Measurements from ENCODE around the gene IGLL1.
"Not testable (repeated sequence)": the region's sequence is repeated elsewhere in the genome, so short reads cannot be mapped to it uniquely, and the experiment has no call there.

The IGLL1 gene

GRCh38 chr22:23563111-23563510 is 17.0 kb downstream of the IGLL1 start:
- DNase-seq (ENCODE audit: low read depth in 2 of 2): no peak

GRCh38 chr22:23562186-23562585 is 17.9 kb downstream of the IGLL1 start:
- no peak for DNase-seq (ENCODE audit: low read depth in 2 of 2)

GRCh38 chr22:23561025-23561510 is 19.0 kb downstream of the IGLL1 start:
- not testable (repeated sequence) for DNase-seq (ENCODE audit: low read depth in 2 of 2)

- DNase-seq (ENCODE audit: low read depth in 2 of 2): not testable (repeated sequence)
These were observed 19.9 kb downstream of the IGLL1 start for GRCh38 chr22:23560215-23560614.

- no peak for DNase-seq (ENCODE audit: low read depth in 2 of 2)
These were observed 22.6 kb downstream of the IGLL1 start for GRCh38 chr22:23557467-23557866.

- DNase-seq (ENCODE audit: low read depth in 2 of 2): no peak
These were observed 23.1 kb downstream of the IGLL1 start for GRCh38 chr22:23557036-23557435.

GRCh38 chr22:23556026-23556620 is 24.0 kb downstream of the IGLL1 start:
- DNase-seq (ENCODE audit: low read depth in 2 of 2): no peak

GRCh38 chr22:23555118-23555517 is 25.0 kb downstream of the IGLL1 start:
- DNase-seq (ENCODE audit: low read depth in 2 of 2): no peak

GRCh38 chr22:23553924-23554870 is 25.9 kb downstream of the IGLL1 start:
- DNase-seq (ENCODE audit: low read depth in 2 of 2): no peak

GRCh38 chr22:23553438-23553837 is 26.7 kb downstream of the IGLL1 start:
- no peak for DNase-seq (ENCODE audit: low read depth in 2 of 2)

GRCh38 chr22:23552573-23552972 is 27.5 kb downstream of the IGLL1 start:
- no peak for DNase-seq (ENCODE audit: low read depth in 2 of 2)

GRCh38 chr22:23551385-23551784 is 28.7 kb downstream of the IGLL1 start:
- no peak for DNase-seq (ENCODE audit: low read depth in 2 of 2)

GRCh38 chr22:23550049-23550650 is 29.9 kb downstream of the IGLL1 start:
- no peak for DNase-seq (ENCODE audit: low read depth in 2 of 2)

GRCh38 chr22:23549198-23549595 is 30.9 kb downstream of the IGLL1 start:
- DNase-seq (ENCODE audit: low read depth in 2 of 2): no peak

- no peak for DNase-seq (ENCODE audit: low read depth in 2 of 2)
These were observed 31.4 kb downstream of the IGLL1 start for GRCh38 chr22:23548501-23549197.

- DNase-seq (ENCODE audit: low read depth in 2 of 2): no peak
These were observed 32.1 kb downstream of the IGLL1 start for GRCh38 chr22:23547818-23548500.

- not testable (repeated sequence) for DNase-seq (ENCODE audit: low read depth in 2 of 2)
These were observed 32.7 kb downstream of the IGLL1 start for GRCh38 chr22:23547382-23547781.

GRCh38 chr22:23544852-23545251 is 35.2 kb downstream of the IGLL1 start:
- DNase-seq (ENCODE audit: low read depth in 2 of 2): no peak

- DNase-seq (ENCODE audit: low read depth in 2 of 2): not testable (repeated sequence)
These were observed 36.5 kb downstream of the IGLL1 start for GRCh38 chr22:23543506-23544000.

- no peak for DNase-seq (ENCODE audit: low read depth in 2 of 2)
These were observed 37.2 kb downstream of the IGLL1 start for GRCh38 chr22:23542933-23543332.

GRCh38 chr22:23542391-23542790 is 37.7 kb downstream of the IGLL1 start:
- DNase-seq (ENCODE audit: low read depth in 2 of 2): not testable (repeated sequence)

All from stimulated activated CD8-positive, alpha-beta memory T cell treated with anti-CD3 and anti-CD28 coated beads, Interleukin-15, amount 100 ng/mL, for 4 hours (primary cell).